IPS DF 6.9 (cell line): ENCODE data around the gene MAP2K7.
"Not testable (repeated sequence)": the region's sequence is repeated elsewhere in the genome, so short reads cannot be mapped to it uniquely, and the experiment has no call there.

Experiments used
- DNase-seq: peaks from one replicate; pipeline ENCODE4 v3.0.0-alpha.2; 2013; ENCODE audit warnings: low read depth, low spot score
- H3K27ac ChIP-seq: one replicate; pipeline ENCODE4 v1.5.1; 2013; ENCODE audit warnings: low read length, control low read depth
- H3K27me3 ChIP-seq: 2 replicates; pipeline ENCODE4 v1.6.1; 2013; ENCODE audit warnings: mild to moderate bottlenecking, low read length; ENCODE audit not compliant: control insufficient read depth, insufficient read depth
- H3K36me3 ChIP-seq: 2 replicates; pipeline ENCODE4 v1.6.1; 2013; ENCODE audit warnings: low read length; ENCODE audit not compliant: control insufficient read depth, insufficient read depth
- H3K4me1 ChIP-seq: 2 replicates; pipeline ENCODE4 v1.6.1; 2013; ENCODE audit warnings: low read length; ENCODE audit not compliant: control insufficient read depth, insufficient read depth
- H3K4me3 ChIP-seq: 2 replicates; pipeline ENCODE4 v1.5.1; 2013; ENCODE audit warnings: mild to moderate bottlenecking, low read length
- H3K9me3 ChIP-seq: 2 replicates; pipeline ENCODE4 v1.6.1; 2013; ENCODE audit warnings: low read length, inconsistent platforms; ENCODE audit not compliant: control insufficient read depth, insufficient read depth
- WGBS: extraction: QIAGEN DNeasy Blood & Tissue Kit; methylation state at CpG from one replicate; pipeline ENCODE4 v1.1.7; 2013; ENCODE audit warnings: mixed read lengths, missing lambda C conversion rate; ENCODE audit not compliant: insufficient read length, insufficient coverage; 5-methylcytosine and 5-hydroxymethylcytosine counted together

MAP2K7 gene

DNA sequence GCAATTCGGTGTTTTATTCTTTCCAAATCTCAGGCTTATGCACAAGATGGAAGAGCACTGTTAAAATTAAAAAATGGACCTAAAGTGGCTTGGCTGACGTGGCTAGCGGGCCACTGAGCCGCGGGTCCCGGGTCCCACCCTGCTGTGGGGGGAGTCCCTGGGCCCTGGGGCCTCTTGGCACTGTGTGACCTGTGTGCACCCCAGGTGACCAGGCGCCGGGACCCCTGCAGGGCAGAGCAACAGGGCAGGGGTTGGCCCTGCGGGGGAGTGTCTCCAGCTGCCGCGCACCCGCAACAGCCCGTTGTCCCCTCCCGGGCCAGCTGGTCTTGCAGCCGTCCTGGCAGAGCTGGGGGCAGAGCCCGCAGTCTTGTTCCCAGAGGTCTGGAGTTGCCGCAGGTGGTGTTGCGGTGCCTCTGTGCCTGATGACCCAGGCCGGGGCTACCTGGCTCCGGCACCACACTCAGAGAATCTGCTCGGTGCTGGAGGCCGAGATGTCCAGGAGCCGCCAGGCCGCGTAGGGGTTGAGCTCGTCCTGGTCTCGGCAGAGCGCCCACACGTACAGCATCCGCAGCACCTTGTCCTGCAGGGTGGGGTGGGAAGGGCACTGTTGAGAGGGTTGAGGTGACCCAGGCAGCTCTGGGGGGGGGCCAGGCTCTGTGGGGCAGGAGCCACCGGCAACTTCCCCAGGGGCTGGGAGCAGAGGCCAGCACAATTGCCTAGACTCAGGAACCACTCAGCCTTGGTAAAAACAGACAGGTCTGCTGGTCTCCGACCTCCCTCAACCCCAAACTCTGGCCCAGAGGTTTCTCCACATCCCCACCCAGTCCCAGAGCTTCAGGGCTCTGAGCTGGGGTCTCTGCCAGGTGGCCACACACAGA lies 23.3 kb downstream of the MAP2K7 start:
- Histone ChIP-seq H3K4me3 (no peak overlapping the region), H3K4me1 (0 out of 2 replicates have a peak, but pooled peaks cover 5% of the 10 kb centered on the region), H3K36me3 (peaks cover 19% of the 10 kb centered on the region), H3K27me3 (no peaks in the 10 kb centered on the region), H3K27ac (no peak overlapping the region), H3K9me3 (no peaks in the 10 kb centered on the region)
- no CpG with 5 or more reads among the region's 32 CpGs for WGBS
- DNase-seq: no peak

DNA sequence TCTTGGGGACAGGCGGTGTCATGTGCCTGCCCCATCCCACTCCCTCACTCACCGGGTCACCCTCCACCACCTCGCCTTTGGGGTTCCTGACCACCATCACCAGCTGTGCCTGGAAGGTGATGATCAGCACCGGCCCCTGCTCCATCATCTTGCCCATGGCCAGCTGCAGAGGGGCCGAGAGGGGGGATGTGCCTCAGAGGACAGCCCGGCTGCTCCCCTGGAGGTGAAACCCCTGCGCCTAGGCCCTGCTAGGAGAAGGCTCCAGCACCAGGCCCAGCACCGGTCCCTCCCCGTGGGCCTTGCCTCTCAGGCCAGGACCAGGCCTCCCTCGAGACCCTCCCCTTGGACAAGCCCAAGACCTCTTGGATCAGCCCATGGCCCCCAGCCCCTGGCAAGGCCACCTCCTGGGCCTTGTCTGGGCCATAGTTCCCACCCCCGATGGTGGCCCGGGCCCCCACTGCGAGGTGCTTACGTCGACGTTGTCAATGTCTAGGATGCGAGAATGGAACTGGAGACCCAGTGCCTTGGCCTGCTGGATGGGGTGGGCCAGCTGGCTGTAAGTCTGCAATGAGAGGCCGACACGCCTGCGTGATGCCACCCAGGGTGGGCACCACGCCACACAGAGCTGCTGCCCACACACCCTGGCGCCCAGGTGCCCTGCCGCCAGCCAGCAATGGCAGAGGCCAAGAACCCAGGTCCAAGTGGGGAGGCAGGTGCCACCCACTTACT lies 24.1 kb downstream of the MAP2K7 start:
- no peaks in the 10 kb centered on the region for H3K9me3 ChIP-seq
- no peak overlapping the region for H3K4me3 ChIP-seq
- H3K27me3 ChIP-seq: no peaks in the 10 kb centered on the region
- no CpG with 5 or more reads among the region's 23 CpGs for WGBS
- 0 out of 2 replicates have a peak, but pooled peaks cover 5% of the 10 kb centered on the region for H3K4me1 ChIP-seq
- H3K27ac ChIP-seq: no peak overlapping the region
- DNase-seq: no peak
- H3K36me3 ChIP-seq: peaks cover 24% of the 10 kb centered on the region

DNA sequence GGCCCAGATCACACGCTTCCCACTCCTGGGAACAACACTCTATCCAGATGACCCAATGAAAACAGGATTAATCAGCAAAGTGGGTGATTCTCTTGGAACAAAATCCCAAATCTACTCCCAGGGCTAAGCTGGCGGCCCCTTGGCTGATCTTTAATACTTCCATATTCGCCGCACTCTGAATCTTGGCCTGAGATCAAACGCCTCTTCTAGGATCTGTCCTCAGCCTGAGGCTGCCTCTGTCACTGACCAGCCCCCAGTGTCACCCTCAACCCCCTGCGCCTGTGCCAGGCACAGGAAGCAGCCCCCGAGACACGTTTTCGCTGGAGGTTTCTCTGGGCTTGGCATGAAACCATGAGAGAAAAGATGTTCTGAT lies 24.6 kb downstream of the MAP2K7 start:
- Histone ChIP-seq H3K27me3 (no peaks in the 10 kb centered on the region), H3K9me3 (no peaks in the 10 kb centered on the region), H3K27ac (no peak overlapping the region), H3K4me3 (no peak overlapping the region), H3K4me1 (0 out of 2 replicates have a peak, but pooled peaks cover 5% of the 10 kb centered on the region), H3K36me3 (peaks cover 30% of the 10 kb centered on the region)
- DNase-seq: no peak
- no CpG with 5 or more reads among the region's 9 CpGs for WGBS

DNA sequence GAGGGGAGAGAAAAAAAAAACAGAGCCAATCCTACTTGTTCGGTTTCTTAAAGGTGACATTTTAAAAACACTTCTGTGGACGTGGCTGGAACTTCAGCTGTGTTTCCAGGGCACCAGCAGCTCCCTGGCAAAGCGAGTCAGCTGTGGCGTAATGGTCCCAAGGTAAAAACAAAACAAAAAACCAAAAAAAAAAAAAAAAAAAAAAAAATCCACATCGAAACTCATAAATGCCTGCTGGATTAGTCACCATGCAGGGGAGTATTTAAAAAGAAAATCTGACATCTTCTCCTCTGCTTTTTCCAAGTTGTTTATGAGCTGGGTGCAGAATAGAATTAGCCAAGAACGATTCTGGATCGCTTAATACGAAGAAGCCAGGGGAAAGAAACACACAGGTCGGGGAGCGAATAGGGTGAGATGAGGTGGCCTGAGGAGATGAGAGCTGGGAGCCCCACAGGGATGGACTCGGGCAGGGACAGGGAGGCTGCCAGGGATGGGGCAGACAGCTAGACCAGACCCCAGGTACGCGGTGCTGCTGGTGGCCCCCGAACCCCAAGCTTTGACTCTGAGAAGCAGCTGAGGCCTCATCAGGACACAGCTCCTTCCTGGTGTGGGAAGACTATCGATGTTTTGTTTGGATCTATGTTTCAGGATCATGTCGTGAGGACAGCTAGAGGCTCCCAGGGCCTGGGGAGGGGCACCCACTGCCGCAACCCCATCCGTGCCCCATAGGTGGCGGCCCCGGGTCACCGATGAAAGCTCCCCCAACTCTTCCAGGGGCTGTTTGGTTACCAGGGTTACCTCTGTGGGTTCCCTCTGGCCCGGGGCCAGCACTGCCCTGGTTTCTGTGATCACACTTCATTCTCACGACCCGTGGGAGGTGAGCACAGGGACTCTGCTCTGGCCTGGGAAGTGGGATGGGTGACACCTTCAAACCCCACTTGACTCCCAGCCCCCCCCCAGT lies 25.3 kb downstream of the MAP2K7 start:
- H3K4me1 ChIP-seq: 0 out of 2 replicates have a peak, but pooled peaks cover 5% of the 10 kb centered on the region
- H3K27ac ChIP-seq: no peak overlapping the region
- H3K4me3 ChIP-seq: no peak overlapping the region
- no peaks in the 10 kb centered on the region for H3K27me3 ChIP-seq
- H3K36me3 ChIP-seq: peaks cover 37% of the 10 kb centered on the region
- no peaks in the 10 kb centered on the region for H3K9me3 ChIP-seq
- no peak for DNase-seq
- no CpG with 5 or more reads among the region's 24 CpGs for WGBS

DNA sequence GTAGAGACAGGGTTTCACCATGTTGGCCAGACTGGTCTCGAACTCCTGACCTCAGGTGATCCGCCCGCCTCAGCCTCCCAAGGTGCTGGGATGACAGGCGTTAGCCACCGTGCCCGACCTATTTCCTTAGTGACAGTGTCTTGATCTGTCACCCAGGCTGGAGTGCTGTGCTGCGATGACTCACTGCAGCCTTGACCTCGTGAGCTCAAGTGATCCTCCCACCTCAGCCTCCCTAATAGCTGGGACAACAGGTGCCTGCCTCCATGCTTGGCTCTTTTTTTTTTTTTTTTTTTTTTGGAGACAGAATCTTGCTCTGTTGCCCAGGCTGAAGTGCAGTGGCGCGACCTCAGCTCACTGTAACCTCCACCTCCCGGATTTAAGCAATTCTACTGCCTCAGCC lies 26.4 kb downstream of the MAP2K7 start:
- H3K27me3 ChIP-seq, H3K4me1 ChIP-seq, H3K4me3 ChIP-seq, DNase-seq, H3K27ac ChIP-seq, H3K9me3 ChIP-seq: not testable (repeated sequence)
- no CpG with 5 or more reads among the region's 11 CpGs for WGBS
- peaks cover 43% of the 10 kb centered on the region for H3K36me3 ChIP-seq

DNA sequence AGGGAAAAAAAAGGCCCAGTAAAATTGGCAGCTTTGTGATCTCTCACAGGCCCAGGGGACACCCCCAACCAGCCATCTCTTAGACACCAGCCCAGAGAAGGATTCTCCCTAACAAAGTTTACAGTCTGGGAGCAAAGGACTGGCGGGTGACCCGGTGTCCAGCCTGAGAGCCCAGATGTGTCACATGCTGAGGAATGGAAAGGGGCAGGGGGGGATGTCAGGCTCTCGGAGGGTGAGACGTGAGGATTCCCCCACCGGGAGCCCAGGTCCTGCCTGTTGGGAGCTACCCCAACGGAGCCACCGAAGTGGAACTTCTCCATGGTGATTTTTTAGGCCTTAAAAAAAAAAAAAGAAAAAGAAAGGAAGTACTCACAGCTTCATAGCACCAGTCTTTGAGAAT lies 27.1 kb downstream of the MAP2K7 start:
- no peak for DNase-seq
- WGBS: no CpG with 5 or more reads among the region's 7 CpGs
- H3K36me3 ChIP-seq: peaks cover 49% of the 10 kb centered on the region
- no peak overlapping the region for H3K27ac ChIP-seq
- no peak overlapping the region for H3K4me3 ChIP-seq
- no peaks in the 10 kb centered on the region for H3K9me3 ChIP-seq
- H3K27me3 ChIP-seq: no peaks in the 10 kb centered on the region
- 0 out of 2 replicates have a peak, but pooled peaks cover 3% of the 10 kb centered on the region for H3K4me1 ChIP-seq

DNA sequence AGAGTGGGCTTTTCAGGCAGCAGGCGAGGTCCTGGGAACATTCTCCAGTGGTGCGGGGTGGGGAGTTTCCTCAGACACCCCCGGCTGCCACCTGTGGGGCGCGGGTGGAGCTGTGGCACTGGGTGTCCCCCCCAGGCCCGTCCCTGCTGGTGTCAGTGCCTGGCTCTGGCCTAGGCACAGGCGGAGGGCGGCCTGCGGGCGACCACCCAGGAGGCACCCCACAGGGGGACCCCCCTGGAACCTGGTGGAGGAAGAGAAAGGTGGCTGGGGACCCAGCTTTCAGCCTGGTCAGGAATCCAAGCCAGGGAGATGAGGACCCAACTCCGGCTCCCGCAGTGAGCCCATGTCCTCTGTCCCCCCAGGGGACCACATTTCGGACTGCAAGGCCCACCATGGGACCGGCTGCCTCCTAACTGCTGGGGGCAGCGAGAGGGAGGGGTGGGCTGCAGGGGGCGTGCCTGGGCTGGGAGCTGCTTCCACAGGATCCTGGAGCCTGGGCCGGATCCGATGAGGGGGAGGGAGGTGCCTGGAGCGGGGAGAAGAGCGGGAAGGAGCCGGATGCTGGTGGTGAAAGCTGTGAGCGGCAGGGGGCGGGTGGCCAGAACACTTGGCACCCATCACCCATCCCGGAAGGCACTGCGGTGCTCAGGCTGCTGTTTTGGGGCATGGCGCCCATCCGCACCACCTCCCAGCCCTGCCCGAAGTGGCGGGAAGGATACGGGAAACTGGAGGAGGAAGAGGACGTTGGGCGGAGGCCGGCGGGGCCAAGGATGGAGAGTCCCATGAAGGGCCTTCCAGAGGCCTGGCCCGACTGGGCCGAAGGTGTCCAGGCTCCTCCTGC lies 27.8 kb downstream of the MAP2K7 start:
- WGBS: no CpG with 5 or more reads among the region's 36 CpGs
- H3K4me3 ChIP-seq: no peak overlapping the region
- peaks cover 51% of the 10 kb centered on the region for H3K36me3 ChIP-seq
- H3K27me3 ChIP-seq: no peaks in the 10 kb centered on the region
- no peak for DNase-seq
- 0 out of 2 replicates have a peak, but pooled peaks cover 1% of the 10 kb centered on the region for H3K4me1 ChIP-seq
- H3K9me3 ChIP-seq: no peaks in the 10 kb centered on the region
- no peak overlapping the region for H3K27ac ChIP-seq

DNA sequence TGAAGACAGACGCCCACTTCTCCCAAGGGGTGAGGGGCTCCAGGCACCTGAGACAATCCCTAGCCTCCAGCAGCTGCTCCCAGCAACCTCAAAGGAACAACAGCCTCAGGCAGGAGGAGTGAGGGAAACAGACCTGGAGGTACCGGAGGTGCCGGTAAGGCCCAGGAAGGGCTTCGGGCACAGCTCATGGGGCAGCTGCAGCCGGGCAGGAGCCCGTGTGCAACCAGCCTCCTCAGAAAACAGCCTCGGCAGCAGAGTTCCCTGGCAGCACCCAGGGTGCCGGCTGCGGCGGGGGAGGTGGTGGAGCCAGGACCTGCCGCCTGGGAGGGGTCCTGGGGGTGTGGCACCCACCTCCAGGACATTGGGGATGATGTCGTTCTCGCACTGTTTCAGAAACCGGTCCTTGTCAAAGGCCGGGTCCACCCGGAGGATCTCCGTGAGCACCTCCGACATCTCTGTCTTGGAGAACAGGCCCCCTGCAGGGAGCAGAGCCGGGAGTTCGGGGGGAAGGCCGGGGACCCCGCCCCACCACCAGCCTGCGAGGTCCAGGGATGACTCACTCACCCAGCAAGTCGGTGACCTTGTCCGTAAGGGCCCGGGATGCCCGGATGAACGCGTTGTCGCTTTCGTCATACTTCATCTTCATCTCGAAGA lies 28.7 kb downstream of the MAP2K7 start:
- no peak for DNase-seq
- no peak overlapping the region for H3K4me3 ChIP-seq
- H3K27me3 ChIP-seq: no peaks in the 10 kb centered on the region
- H3K4me1 ChIP-seq: 0 out of 2 replicates have a peak, but pooled peaks cover 1% of the 10 kb centered on the region
- H3K27ac ChIP-seq: no peak overlapping the region
- H3K9me3 ChIP-seq: no peaks in the 10 kb centered on the region
- whole genome bisulfite sequencing: no CpG with 5 or more reads among the region's 32 CpGs
- H3K36me3 ChIP-seq: peaks cover 53% of the 10 kb centered on the region

DNA sequence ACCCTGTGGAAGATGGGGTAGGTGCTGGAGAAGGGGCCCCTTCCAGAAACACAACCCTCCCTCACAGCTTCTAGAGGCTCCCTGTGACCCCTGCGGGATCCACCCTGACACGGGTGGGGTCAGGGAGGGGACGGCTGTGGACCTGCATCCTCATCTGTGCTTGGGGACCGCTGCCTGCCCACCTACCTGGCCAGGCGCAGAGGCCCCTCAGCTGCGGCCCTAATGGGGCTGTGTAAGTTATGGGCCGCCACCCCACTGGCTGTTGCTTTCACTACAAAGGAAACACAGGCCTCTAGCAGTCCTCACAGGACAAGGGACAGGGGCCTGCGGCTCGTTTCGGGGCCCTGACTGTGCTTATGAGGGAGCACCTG lies 29.2 kb downstream of the MAP2K7 start:
- WGBS: no CpG with 5 or more reads among the region's 10 CpGs
- 0 out of 2 replicates have a peak, but pooled peaks cover 1% of the 10 kb centered on the region for H3K4me1 ChIP-seq
- H3K27me3 ChIP-seq: no peaks in the 10 kb centered on the region
- no peak overlapping the region for H3K4me3 ChIP-seq
- H3K9me3 ChIP-seq: no peaks in the 10 kb centered on the region
- peaks cover 51% of the 10 kb centered on the region for H3K36me3 ChIP-seq
- DNase-seq: no peak
- no peak overlapping the region for H3K27ac ChIP-seq
